Parathyroid adenoma (tissue), 2 donors: ENCODE results near the gene ANO10.

Source experiments
- H2AFZ ChIP-seq: fragments of 300-600 bp; sonication (generic); one replicate; pipeline ENCODE4 v1.7.0; 2017; ENCODE audit warnings: antibody characterized with exemption, mild to moderate bottlenecking
- H3K27ac ChIP-seq: fragments of 300-600 bp; sonication (generic); one replicate; pipeline ENCODE4 v1.7.0; 2017
- H3K27me3 ChIP-seq: fragments of 300-600 bp; sonication (generic); one replicate; pipeline ENCODE4 v1.7.0; 2017; ENCODE audit warnings: low read length; ENCODE audit not compliant: control insufficient read depth, insufficient read depth
- H3K36me3 ChIP-seq: fragments of 300-600 bp; sonication (generic); one replicate; pipeline ENCODE4 v1.7.0; 2017; ENCODE audit warnings: low read length; ENCODE audit not compliant: control insufficient read depth, insufficient read depth
- H3K4me1 ChIP-seq: fragments of 300-600 bp; sonication (generic); one replicate; pipeline ENCODE4 v1.7.0; 2017; ENCODE audit warnings: control low read depth
- H3K4me2 ChIP-seq: fragments of 300-600 bp; sonication (generic); one replicate; pipeline ENCODE4 v1.7.0; 2017; ENCODE audit warnings: low read length
- H3K4me3 ChIP-seq: fragments of 300-600 bp; sonication (generic); one replicate; pipeline ENCODE4 v1.7.0; 2017; ENCODE audit warnings: low read depth, low read length
- H3K79me2 ChIP-seq: fragments of 300-600 bp; sonication (generic); one replicate; pipeline ENCODE4 v1.7.0; 2017; ENCODE audit warnings: control low read depth
- H3K9ac ChIP-seq: fragments of 300-600 bp; sonication (generic); one replicate; pipeline ENCODE4 v1.7.0; 2017; ENCODE audit warnings: mild to moderate bottlenecking
- H3K9me3 ChIP-seq: fragments of 300-600 bp; sonication (generic); one replicate; pipeline ENCODE4 v1.7.0; 2017; ENCODE audit warnings: low read length; ENCODE audit not compliant: control insufficient read depth
- CTCF ChIP-seq: fragments of 300-600 bp; sonication (generic); IDR thresholded peaks from one replicate; pipeline ENCODE4 v1.7.0; 2017; ENCODE audit warnings: antibody characterized with exemption, mild to moderate bottlenecking
- donor health status: primary hyperparathyroidism.

ANO10 gene

DNA sequence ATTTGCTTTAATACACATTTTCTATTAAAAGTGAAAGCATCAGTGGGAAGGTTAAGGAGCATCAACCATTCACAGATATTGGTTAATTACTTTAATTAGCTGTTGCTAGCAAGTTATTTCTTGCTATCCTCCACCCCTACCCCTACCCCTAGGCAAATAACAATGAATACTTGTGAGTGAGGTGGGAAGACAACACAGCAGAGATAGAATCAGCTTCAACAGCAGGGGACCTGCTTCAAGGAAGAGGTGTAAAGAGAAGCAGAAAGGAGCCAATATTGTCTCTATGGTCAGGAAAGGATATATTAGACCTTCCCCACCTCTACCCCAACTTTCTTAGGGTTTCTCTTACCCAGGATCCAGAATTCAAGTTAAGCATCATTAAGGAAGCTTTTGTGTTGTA lies 186.1 kb downstream of the ANO10 start:
- H3K79me2 ChIP-seq, result peaks cover 14% of the 10 kb centered on the region
- no peaks in the 10 kb centered on the region for H3K36me3 ChIP-seq
- H3K9ac ChIP-seq, result no peak overlapping the region
- no peak overlapping the region for H2AFZ ChIP-seq
- no peaks in the 10 kb centered on the region for H3K9me3 ChIP-seq
- no peak overlapping the region for H3K27ac ChIP-seq
- H3K27me3 ChIP-seq, result no peaks in the 10 kb centered on the region
- no peaks in the 10 kb centered on the region for H3K4me1 ChIP-seq
- H3K4me2 ChIP-seq, result no peak overlapping the region
- no peak overlapping the region for H3K4me3 ChIP-seq
- no peak for TF ChIP-seq CTCF

- Histone ChIP-seq H3K4me3 (no peak overlapping the region), H3K9me3 (no peaks in the 10 kb centered on the region), H3K4me2 (no peak overlapping the region), H3K27me3 (no peaks in the 10 kb centered on the region), H3K79me2 (peaks cover 14% of the 10 kb centered on the region), H3K4me1 (no peaks in the 10 kb centered on the region), H3K9ac (no peak overlapping the region), H3K36me3 (no peaks in the 10 kb centered on the region), H2AFZ (no peak overlapping the region), H3K27ac (no peak overlapping the region)
- TF ChIP-seq CTCF, result no peak
Measured at GRCh38 chr3:43434431-43434830, 187.4 kb downstream of the ANO10 start.

- no peaks in the 10 kb centered on the region for H3K27me3 ChIP-seq
Measured at GRCh38 chr3:43432462-43432861, 189.3 kb downstream of the ANO10 start.

DNA sequence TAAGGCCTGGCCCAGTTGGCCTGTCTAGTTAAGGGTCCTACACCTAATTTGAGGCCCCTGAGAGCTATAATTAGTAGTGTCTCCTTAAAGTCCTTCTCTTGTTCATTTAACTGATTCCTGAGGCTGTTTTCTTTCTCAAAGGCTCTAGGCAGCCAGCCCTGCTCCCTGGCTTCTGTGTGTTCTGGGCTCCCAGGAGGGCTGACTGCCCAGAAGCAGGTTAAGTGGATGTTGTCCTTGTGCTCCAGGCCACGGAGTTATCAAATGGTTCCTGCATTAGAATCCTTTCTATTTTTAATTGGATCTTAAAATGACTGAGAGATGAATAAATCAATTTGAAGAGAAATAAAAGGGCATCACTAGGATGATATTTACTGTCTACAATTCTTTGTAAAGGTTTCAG lies 195.4 kb downstream of the ANO10 start:
- H3K9ac ChIP-seq, result no peak overlapping the region
- H3K27ac ChIP-seq, result no peak overlapping the region

More at GRCh38 chr3:43432462-43432861, 189.3 kb downstream of the ANO10 start:
- Histone ChIP-seq H3K36me3 (no peaks in the 10 kb centered on the region), H3K4me3 (no peak overlapping the region), H3K9ac (no peak overlapping the region), H3K27ac (no peak overlapping the region), H3K79me2 (peaks cover 5% of the 10 kb centered on the region), H3K4me2 (no peak overlapping the region), H3K9me3 (no peaks in the 10 kb centered on the region), H3K4me1 (no peaks in the 10 kb centered on the region), H2AFZ (no peak overlapping the region)
- TF ChIP-seq CTCF, result no peak

More for the DNA sequence above, 195.4 kb downstream of the ANO10 start:
- H3K9me3 ChIP-seq, result no peaks in the 10 kb centered on the region
- H3K79me2 ChIP-seq, result no peaks in the 10 kb centered on the region
- H3K4me2 ChIP-seq, result no peak overlapping the region
- H3K4me3 ChIP-seq, result no peak overlapping the region
- TF ChIP-seq CTCF, result no peak
- no peaks in the 10 kb centered on the region for H3K4me1 ChIP-seq
- no peak overlapping the region for H2AFZ ChIP-seq
- no peaks in the 10 kb centered on the region for H3K36me3 ChIP-seq
- H3K27me3 ChIP-seq, result no peaks in the 10 kb centered on the region
